GM12872 (cell line): ENCODE results near the gene CTDSPL.

Experiments used
- CTCF ChIP-seq: IDR thresholded peaks from 3 replicates; pipeline ENCODE4 v1.5.1; 2011; ENCODE audit warnings: low read depth, mild to moderate bottlenecking, low read length, moderate library complexity; ENCODE audit not compliant: insufficient read depth

Gene CTDSPL

GRCh38 chr3:38000242-38000916 is 138.7 kb downstream of the CTDSPL start:
- no peak for TF ChIP-seq CTCF

- no peak for TF ChIP-seq CTCF
These were observed 139.3 kb downstream of the CTDSPL start for GRCh38 chr3:38000965-38001455.

GRCh38 chr3:38001456-38002081 is 139.9 kb downstream of the CTDSPL start:
- TF ChIP-seq CTCF = peak; percentile 22; the same call in 1 of the 3 replicates

GRCh38 chr3:38002291-38002876 is 140.7 kb downstream of the CTDSPL start:
- no peak for TF ChIP-seq CTCF

- no peak for TF ChIP-seq CTCF
These were observed 141.3 kb downstream of the CTDSPL start for GRCh38 chr3:38002940-38003339.

GRCh38 chr3:38003371-38003816 is 141.7 kb downstream of the CTDSPL start:
- TF ChIP-seq CTCF = peak; percentile 95

- TF ChIP-seq CTCF = no peak
These were observed 142.2 kb downstream of the CTDSPL start for GRCh38 chr3:38003817-38004414.
